Sigmoid colon (tissue), 3 donors: ENCODE data around the gene MTCL1.

Experiments used
- CTCF ChIP-seq, 4 experiments: fragments of 450-650 bp in 3 of 4; fragments of 200-600 bp in 1 of 4; IDR thresholded peaks; one replicate each; pipeline ENCODE4 v1.5.1; 2016 to 2019; ENCODE audit warnings: antibody characterized with exemption in 4 of 4, mild to moderate bottlenecking in 3 of 4, moderate library complexity in 2 of 4
- POLR2A ChIP-seq, 2 donors: fragments of 450-650 bp; IDR thresholded peaks; one replicate each; pipeline ENCODE4 v1.6.1; 2016; ENCODE audit warnings: antibody characterized with exemption in 2 of 2, mild to moderate bottlenecking in 2 of 2, moderate library complexity in 2 of 2

- TF ChIP-seq CTCF (IDR thresholded peaks at IDR 0.05) (no peak), POLR2A (IDR thresholded peaks at IDR 0.05) (no peak)
Measured at GRCh38 chr18:8762968-8763367, 57.6 kb downstream of the MTCL1 start.
